Keratinocyte (primary cell): ENCODE results near the gene YPEL3. TPM values are rescaled to one million over a fixed set of nuclear protein-coding genes. Genes with fewer than 3 reads are reported as not detected.

ENCODE experiments used
- DNase-seq: peaks from one replicate; pipeline ENCODE4 v3.0.0-alpha.2; 2011; ENCODE audit warnings: low read depth, missing footprints, low spot score
- FAIRE-seq: peaks from 2 replicates; lab custom pipeline; 2011; peaks lifted over from hg19 to GRCh38; lab: Jason Lieb, UNC
- H2AFZ ChIP-seq: 2 replicates; pipeline ENCODE4 v1.6.0; 2012; ENCODE audit warnings: low read length, control low read depth, inconsistent platforms; ENCODE audit not compliant: control insufficient read depth
- H3K27ac ChIP-seq: 2 replicates; pipeline ENCODE4 v1.5.1; 2011; ENCODE audit warnings: low read length; ENCODE audit not compliant: control insufficient read depth, insufficient read depth
- H3K27me3 ChIP-seq: 3 replicates; pipeline ENCODE4 v1.6.0; 2011; ENCODE audit warnings: low read length; ENCODE audit not compliant: control insufficient read depth, insufficient read depth; ENCODE audit errors: extremely low read depth
- H3K36me3 ChIP-seq, 2 experiments: 2 replicates in 1 of 2; 3 replicates in 1 of 2; pipeline ENCODE4 v1.5.1; 2011; ENCODE audit warnings: low read length in 2 of 2, mild to moderate bottlenecking in 1 of 2; ENCODE audit not compliant: control insufficient read depth in 2 of 2, insufficient read depth in 2 of 2; ENCODE audit errors: extremely low read depth in 1 of 2
- H3K4me1 ChIP-seq: 3 replicates; pipeline ENCODE4 v1.5.1; 2011; ENCODE audit warnings: low read length; ENCODE audit not compliant: control insufficient read depth, insufficient read depth; ENCODE audit errors: extremely low read depth
- H3K4me2 ChIP-seq: 3 replicates; pipeline ENCODE4 v1.6.0; 2011; ENCODE audit warnings: low read depth, low read length; ENCODE audit not compliant: control insufficient read depth, insufficient read depth; ENCODE audit errors: extremely low read depth
- H3K4me3 ChIP-seq, 3 experiments: fragments of 200-600 bp in 1 of 3; sonication (generic) in 1 of 3; 2 replicates in 2 of 3; 3 replicates in 1 of 3; pipeline ENCODE4 v1.5.1; 2011 to 2016; ENCODE audit warnings: low read length in 3 of 3, mild to moderate bottlenecking in 3 of 3, control low read depth in 2 of 3, inconsistent platforms in 1 of 3, low read depth in 1 of 3, mixed read lengths in 1 of 3, mixed run types in 1 of 3, moderate library complexity in 1 of 3; ENCODE audit not compliant: control insufficient read depth in 2 of 3, insufficient read depth in 2 of 3; ENCODE audit errors: extremely low read depth in 1 of 3
- H3K79me2 ChIP-seq: 2 replicates; pipeline ENCODE4 v1.6.0; 2012; ENCODE audit warnings: low read length; ENCODE audit not compliant: control insufficient read depth, insufficient read depth
- H3K9ac ChIP-seq: 3 replicates; pipeline ENCODE4 v1.6.0; 2011; ENCODE audit warnings: low read length; ENCODE audit not compliant: control insufficient read depth, insufficient read depth; ENCODE audit errors: extremely low read depth
- H3K9me1 ChIP-seq: 3 replicates; pipeline ENCODE4 v1.6.0; 2011; ENCODE audit warnings: low read length; ENCODE audit not compliant: control insufficient read depth, insufficient read depth; ENCODE audit errors: extremely low read depth
- H3K9me3 ChIP-seq: 2 replicates; pipeline ENCODE4 v1.5.1; 2012; ENCODE audit warnings: low read depth, low read length; ENCODE audit not compliant: control insufficient read depth
- H4K20me1 ChIP-seq: 3 replicates; pipeline ENCODE4 v1.6.0; 2011; ENCODE audit warnings: low read length; ENCODE audit not compliant: control insufficient read depth, insufficient read depth; ENCODE audit errors: extremely low read depth
- EZH2 ChIP-seq: IDR thresholded peaks from one replicate; pipeline ENCODE4 v1.6.1; 2012; ENCODE audit warnings: inconsistent platforms, mild to moderate bottlenecking, low read length, moderate library complexity
- dilution Hi-C: fragments of 300-500 bp; cut with MboI; formaldehyde crosslinking; loops from one replicate; pipeline ENCODE4 v1.7.0; 2020; ENCODE audit warnings: low sequenced_read_pairs; ENCODE audit not compliant: extremely low pct_ligation_motif_present
- polyA plus RNA-seq, 5 experiments: library from polyadenylated mRNA; depleted of rRNA in 3 of 5; stranded (reverse) in 3 of 5; stranded (forward) in 1 of 5; unstranded in 1 of 5; fragments of >200 nt; gene quantifications; 1 replicate in 1 of 5; 2 replicates in 3 of 5; 3 replicates in 1 of 5; pipeline versions ENCODE4 v1.2.1 to v1.2.3, GENCODE V29; 2011 to 2012; ENCODE audit warnings: missing spikeins in 2 of 5, low read depth in 1 of 5, low replicate concordance in 1 of 5
- TF ChIP-seq, protein P1 (sequence below), 3 experiments: IDR thresholded peaks in 1 of 3; conservative IDR thresholded peaks in 1 of 3; optimal IDR thresholded peaks in 1 of 3; 2 replicates in 2 of 3; 3 replicates in 1 of 3; pipeline versions ENCODE3 to v1.5.1; 2011; ENCODE audit warnings: low read length in 3 of 3, mild to moderate bottlenecking in 3 of 3, moderate library complexity in 2 of 3, control low read depth in 1 of 3, inconsistent platforms in 1 of 3; ENCODE audit not compliant: insufficient read depth in 2 of 3; ENCODE audit errors: extremely low read depth in 1 of 3

YPEL3 gene
- polyA plus RNA-seq, 1 donor (not counting 4 experiments of a cell fraction or from before 2014, with no cell fraction given) = 13.5 TPM

DNA sequence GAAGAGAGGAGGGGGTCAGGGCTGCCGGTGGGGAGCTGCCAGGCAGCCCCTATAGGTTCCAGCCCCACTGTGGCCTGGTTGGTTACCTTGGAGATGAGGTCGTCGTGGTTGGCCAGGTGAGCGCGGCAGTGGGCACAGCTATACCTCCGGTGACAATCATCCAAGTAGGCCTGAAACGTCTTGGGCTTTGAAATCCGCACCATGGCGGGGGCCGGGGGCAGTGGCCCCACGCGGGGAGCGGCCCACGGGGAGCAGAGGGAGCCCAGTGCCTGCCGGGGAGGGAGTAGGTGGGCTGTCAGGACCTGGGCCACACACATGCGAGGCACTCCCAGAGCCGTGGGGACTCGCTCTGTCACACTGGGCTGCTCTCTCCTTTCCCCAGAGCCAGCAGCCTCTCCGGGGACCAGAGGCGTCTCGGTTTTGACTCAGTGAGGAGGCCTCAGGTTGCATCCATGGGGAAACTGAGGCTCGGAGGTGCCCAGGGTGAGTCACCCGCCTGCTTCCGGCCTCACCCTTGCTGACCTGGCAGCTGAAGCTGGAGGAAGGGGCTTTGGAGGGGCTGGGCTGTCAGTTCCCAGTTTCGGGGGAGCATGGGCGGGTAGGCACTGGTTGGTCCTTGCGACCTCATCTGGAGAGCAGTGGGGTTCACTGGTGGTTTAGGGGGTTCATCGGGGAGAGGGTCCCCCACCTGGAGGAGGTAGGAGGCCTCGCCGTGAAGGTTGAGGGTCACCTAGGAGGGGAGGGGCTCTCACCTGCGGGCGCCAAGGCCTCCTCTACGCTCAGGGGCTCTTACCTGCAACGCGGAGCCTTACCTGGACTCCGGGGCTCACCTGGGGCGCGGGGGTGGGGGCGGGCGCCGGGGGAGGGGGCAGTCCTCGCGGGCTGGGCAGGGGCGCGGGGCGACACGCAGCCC lies 591 bp downstream of the YPEL3 start:
- H2AFZ ChIP-seq = peak overlapping the region; percentile 66

DNA sequence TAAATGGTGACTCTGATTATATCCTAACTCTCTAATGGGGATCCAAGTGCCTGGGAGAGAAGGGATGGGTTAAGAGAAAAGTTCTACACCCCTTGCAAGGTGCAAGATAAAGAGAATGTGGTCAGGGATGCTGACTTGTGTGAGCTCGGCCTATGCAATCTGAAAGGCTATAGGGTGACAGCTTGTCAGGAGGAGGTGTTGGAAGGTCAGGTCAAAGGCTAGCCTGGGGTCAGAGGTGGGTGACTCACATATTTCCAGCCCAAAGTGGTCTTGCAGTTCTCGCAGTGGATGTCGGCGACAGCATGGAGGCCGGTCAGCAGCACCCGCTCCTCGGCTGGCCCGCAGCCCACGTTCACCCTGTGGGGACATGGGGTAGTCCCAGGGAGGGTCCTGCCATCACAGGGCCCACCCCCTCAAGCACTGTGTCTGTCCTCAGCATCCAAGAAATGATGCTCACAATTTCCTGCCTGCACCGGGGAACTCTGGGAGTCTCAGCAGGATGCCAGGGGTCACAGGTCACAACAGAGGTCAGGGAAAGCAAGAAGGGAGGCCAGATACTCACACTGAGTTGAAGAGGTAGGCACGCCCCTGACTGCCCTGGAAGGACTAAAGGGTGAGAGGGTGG lies 1.4 kb downstream of the YPEL3 start:
- Histone ChIP-seq H3K4me1 (peaks cover 38% of the 10 kb centered on the region), H3K9me1 (no peaks in the 10 kb centered on the region), H3K27me3 (no peaks in the 10 kb centered on the region), H3K4me3 (peak overlapping the region in 1 of 3 experiments; percentile 56), H4K20me1 (no peaks in the 10 kb centered on the region), H3K9ac (no peak overlapping the region), H3K27ac (no peak overlapping the region), H3K36me3 (no peaks in the 10 kb centered on the region), H3K79me2 (no peaks in the 10 kb centered on the region), H3K4me2 (peak overlapping the region; percentile 95), H2AFZ (no peak overlapping the region), H3K9me3 (peaks cover 5% of the 10 kb centered on the region)
- DNase-seq (no peak), FAIRE-seq (no peak)
- dilution Hi-C loops = no loop called here
- TF ChIP-seq, protein P1, sequence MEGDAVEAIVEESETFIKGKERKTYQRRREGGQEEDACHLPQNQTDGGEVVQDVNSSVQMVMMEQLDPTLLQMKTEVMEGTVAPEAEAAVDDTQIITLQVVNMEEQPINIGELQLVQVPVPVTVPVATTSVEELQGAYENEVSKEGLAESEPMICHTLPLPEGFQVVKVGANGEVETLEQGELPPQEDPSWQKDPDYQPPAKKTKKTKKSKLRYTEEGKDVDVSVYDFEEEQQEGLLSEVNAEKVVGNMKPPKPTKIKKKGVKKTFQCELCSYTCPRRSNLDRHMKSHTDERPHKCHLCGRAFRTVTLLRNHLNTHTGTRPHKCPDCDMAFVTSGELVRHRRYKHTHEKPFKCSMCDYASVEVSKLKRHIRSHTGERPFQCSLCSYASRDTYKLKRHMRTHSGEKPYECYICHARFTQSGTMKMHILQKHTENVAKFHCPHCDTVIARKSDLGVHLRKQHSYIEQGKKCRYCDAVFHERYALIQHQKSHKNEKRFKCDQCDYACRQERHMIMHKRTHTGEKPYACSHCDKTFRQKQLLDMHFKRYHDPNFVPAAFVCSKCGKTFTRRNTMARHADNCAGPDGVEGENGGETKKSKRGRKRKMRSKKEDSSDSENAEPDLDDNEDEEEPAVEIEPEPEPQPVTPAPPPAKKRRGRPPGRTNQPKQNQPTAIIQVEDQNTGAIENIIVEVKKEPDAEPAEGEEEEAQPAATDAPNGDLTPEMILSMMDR (optimal IDR thresholded peaks at IDR 0.05 in 1 of 3, IDR thresholded peaks at IDR 0.05 in 1 of 3, conservative IDR thresholded peaks at IDR 0.05 in 1 of 3; ENCODE audit: extremely low read depth in 1 of 3, insufficient read depth in 2 of 3, low read length in 3 of 3) = no peak
- no peak for TF ChIP-seq EZH2

More for the DNA sequence above, 591 bp downstream of the YPEL3 start:
- H3K27ac ChIP-seq = peak overlapping the region; percentile 72
- peaks cover 33% of the 10 kb centered on the region for H3K4me1 ChIP-seq
- peak overlapping the region; percentile 74 for H3K9ac ChIP-seq
- peak overlapping the region; percentile 95 for H3K4me2 ChIP-seq
- H3K4me3 ChIP-seq = peak overlapping the region; percentile 56 to 76 (median 64)
- FAIRE-seq = no peak
- dilution Hi-C loops = no loop called here
- DNase-seq = no peak
- TF ChIP-seq, protein P1 (optimal IDR thresholded peaks at IDR 0.05 in 1 of 3, IDR thresholded peaks at IDR 0.05 in 1 of 3, conservative IDR thresholded peaks at IDR 0.05 in 1 of 3; ENCODE audit: extremely low read depth in 1 of 3, insufficient read depth in 2 of 3, low read length in 3 of 3) = no peak
- no peak for TF ChIP-seq EZH2
- H3K36me3 ChIP-seq = no peaks in the 10 kb centered on the region
- H3K79me2 ChIP-seq = no peaks in the 10 kb centered on the region
- no peaks in the 10 kb centered on the region for H4K20me1 ChIP-seq
- peaks cover 5% of the 10 kb centered on the region for H3K9me3 ChIP-seq
- H3K9me1 ChIP-seq = no peaks in the 10 kb centered on the region
- no peaks in the 10 kb centered on the region for H3K27me3 ChIP-seq
